ENCODE data around the gene TBC1D22A. TPM values are rescaled to one million over a fixed set of nuclear protein-coding genes. Genes with fewer than 3 reads are reported as not detected.

Gene TBC1D22A
- total RNA-seq, 2 donors from 2014 or later, result 31.9 to 43.4 TPM

DNA sequence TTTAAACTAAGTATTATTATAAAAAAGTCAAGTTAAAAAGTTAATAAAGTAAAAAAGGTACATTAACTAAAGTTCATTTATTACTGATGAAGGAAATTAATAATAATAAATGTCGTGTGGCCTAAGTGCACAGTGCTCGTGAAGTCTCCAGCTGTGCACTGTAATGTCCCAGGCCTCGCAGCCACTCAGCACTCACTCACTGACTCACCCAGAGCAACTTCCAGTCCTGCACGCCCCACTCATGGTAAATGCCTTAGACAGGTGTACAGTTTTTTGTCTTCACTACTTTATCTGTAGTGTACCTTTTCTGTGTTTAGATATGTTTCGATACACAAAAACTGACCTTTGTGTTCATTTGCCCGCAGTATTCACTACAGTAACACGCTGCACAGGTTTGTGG is 175.5 kb downstream of the TBC1D22A start:
- Mint-ChIP-seq H3K4me1 (ENCODE audit: low read depth in 2 of 2) (peaks cover 43% of the 10 kb centered on the region in 2 donors), H3K36me3 (no peaks in the 10 kb centered on the region), H3K4me3 (no peak overlapping the region), H3K27ac (no peak overlapping the region), H3K9me3 (no peaks in the 10 kb centered on the region), H3K27me3 (no peaks in the 10 kb centered on the region)
- ATAC-seq (no peak), DNase-seq (ENCODE audit: low spot score) (no peak)

DNA sequence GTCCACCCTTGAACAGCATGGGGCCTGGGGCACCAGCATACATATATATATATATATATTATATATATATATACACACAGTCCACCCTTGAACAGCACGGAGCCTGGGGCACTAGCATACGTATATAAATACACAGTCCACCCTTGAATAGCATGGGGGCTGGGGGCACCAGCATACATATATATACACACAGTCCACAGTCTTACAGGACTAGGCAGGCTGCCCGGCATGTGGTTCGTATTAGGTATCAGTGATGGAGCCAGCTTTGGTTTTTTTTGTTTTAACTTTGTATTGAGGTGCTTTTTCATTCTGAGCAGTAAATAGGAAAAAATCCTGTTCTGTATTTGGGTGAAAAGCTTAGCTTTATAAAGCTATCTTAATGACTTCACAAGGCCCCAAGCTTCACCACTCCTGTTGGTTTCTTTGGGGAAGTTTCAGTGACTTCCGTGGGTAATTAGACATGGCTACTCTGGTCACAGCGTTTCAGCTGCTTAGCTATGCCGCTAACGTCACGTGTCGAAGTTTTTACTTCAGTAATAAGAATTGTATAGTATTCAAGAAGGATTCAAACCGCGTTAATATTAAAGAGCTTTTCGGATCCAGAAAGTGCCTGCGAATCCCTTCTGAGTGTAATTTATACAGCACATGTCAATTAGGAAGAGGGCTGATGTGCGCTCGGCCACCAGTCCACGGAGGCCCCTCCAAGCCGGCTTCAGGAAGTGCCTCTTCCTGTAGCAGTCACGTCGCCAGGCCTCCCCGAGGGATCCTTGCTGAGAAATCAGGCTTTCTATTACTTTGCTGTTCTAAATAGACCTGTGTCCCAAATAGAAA is 179.7 kb downstream of the TBC1D22A start:
- H3K27ac Mint-ChIP-seq, result peak overlapping the region; percentile 13 to 89

DNA sequence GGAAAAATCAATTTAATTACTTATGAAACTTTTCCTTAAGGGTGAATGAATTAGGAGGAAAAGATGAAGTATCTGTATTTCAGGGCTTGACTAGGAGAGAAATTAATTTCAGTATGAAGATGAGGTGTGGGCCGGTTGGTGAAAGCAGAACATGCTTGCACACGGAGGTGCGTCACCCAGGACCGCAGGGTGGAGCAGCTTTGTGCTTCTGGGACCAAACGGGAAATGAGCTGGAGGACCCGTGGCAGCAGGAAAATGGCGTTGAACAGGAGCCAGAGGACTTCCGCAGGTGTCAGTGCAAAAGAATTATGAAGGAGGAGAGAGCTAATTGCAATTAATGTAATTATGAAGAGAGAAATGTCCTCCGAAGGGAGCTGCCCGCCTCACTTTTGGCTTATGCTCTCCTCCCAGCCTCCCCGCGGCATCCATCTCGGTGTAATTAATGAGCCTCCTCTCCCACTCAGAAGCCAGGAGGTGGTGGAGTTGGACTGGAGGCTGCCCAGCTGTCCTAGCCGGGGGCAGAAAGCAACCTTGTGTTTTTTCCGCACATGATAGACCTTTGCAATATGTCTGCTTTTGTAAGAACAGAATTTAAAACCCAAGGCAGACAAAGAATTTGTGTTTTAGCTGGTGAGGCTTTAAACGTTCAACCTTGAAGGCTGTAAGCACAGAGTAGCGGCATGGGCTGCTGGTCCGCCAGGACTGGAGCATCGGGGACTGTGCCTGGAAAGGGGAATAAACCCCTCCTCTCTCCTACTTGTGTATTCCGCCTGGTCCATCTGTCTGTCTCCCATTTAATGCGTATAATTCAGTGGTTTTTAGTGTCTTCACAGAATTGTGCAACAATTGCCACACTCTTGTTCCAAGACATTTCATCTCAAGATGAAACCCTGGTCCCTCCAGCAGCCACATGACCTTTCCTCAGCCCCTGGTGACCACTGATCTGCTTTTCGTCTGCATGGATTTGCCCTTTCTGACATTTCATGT is 180.6 kb downstream of the TBC1D22A start:
- Mint-ChIP-seq H3K4me3 (peak overlapping the region; percentile 0), H3K4me1 (ENCODE audit: low read depth in 2 of 2) (peaks cover 8 to 24% of the 10 kb centered on the region in 2 donors), H3K9me3 (no peaks in the 10 kb centered on the region), H3K27ac (peak overlapping the region; percentile 13 to 89), H3K27me3 (no peaks in the 10 kb centered on the region), H3K36me3 (no peaks in the 10 kb centered on the region)
- ATAC-seq (no peak), DNase-seq (ENCODE audit: low spot score) (no peak)

More for the DNA sequence above, 179.7 kb downstream of the TBC1D22A start:
- Mint-ChIP-seq H3K9me3 (no peaks in the 10 kb centered on the region), H3K4me3 (peak overlapping the region; percentile 0), H3K4me1 (ENCODE audit: low read depth in 2 of 2) (peaks cover 8 to 20% of the 10 kb centered on the region in 2 donors), H3K36me3 (no peaks in the 10 kb centered on the region), H3K27me3 (no peaks in the 10 kb centered on the region)
- ATAC-seq, result peak in 1 of 2 donors; percentile 77
- no peak for DNase-seq (ENCODE audit: low spot score)

DNA sequence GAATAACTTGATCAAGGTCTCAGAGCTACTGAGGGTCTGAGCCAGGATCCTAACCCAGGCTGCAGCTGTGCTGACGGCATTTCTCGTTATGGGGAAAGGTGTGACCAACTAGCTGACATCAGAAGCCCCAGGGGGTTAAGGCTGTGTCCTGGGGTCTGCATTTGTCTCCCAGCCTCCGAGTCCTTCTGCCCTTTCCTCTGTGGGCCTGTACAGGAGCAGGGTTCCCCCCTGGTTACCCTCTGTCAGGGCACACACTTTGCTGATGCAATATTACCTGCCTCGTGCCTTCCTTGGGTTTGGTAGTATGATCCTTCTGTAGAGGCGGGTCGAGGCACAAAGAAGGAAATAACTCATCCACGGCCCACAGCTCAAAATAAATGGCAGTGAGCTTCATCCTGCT is 183.0 kb downstream of the TBC1D22A start:
- Mint-ChIP-seq H3K27ac (no peak overlapping the region), H3K4me1 (ENCODE audit: low read depth in 2 of 2) (peaks cover 8 to 32% of the 10 kb centered on the region in 2 donors), H3K4me3 (no peak overlapping the region), H3K9me3 (no peaks in the 10 kb centered on the region), H3K27me3 (no peaks in the 10 kb centered on the region), H3K36me3 (peaks cover 4% of the 10 kb centered on the region)
- ATAC-seq (no peak), DNase-seq (ENCODE audit: low spot score) (no peak)

DNA sequence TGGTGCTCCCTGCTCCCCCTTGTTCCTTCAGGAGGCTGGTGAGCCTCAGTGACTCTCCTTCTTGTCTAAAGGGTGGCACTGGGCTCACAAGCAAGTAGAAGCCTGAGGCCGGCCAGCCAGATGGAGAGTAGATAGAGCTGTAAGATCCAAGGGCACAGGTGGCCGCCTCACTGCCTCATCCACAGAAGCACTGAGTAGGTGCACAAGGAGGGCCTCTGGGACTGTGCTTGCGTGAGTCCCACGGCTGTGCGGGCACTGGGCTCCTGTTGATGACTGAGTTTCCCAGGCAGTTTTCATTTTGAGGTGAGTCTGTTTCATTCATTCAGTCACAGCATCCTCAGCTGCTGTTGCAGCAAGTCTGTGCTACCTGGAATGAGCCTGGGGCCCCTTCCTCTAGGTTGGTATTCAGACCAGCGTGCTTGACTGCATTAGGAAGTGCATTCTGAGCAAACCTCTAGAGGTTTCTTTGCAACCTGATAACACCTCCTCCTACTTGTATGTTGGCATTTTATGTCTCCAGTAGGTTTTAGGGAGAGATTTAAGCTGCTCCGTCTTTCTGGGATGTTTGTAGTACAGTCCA is 184.0 kb downstream of the TBC1D22A start:
- peak overlapping the region in 1 of 2 donors; percentile 23 for H3K27ac Mint-ChIP-seq
- H3K27me3 Mint-ChIP-seq, result no peaks in the 10 kb centered on the region
- no peaks in the 10 kb centered on the region for H3K9me3 Mint-ChIP-seq

DNA sequence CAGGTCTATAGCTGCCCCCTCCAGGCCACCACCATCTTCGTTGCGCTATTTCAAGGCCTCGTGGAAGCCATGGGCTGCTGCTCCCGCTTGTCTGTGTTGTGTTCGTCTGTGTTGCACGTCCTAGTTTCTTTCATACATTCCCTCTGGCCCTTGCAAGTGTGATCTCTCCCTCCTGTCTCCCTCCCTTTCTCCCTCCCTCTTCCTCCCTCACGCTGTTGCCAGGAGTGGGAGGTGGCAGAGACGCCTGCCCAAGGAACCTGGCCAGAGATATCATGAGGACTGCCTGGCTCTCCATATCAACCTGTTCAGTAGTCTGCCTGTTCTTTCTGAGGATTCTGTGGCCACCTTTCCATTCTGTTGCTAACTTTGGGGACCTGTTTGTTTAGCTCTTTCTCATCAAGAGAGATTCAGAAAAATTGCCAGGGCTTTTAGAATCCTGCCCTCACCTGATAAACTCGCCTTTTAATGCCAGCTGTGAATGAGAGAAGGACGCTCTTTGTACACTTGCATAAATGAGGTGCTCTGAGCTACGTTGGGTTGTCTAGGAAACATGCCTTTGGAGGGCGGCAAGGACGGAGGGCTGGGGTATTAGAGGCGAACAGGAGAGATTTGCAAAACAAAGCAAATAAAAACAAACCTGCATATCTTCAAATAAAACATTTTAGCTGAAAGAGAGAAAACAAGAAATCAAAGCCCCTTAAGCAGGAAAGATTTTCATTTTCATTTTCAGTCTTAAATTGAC is 185.2 kb downstream of the TBC1D22A start:
- H3K36me3 Mint-ChIP-seq, result peaks cover 4% of the 10 kb centered on the region
- DNase-seq (ENCODE audit: low spot score) (no peak), ATAC-seq (no peak)
- no peaks in the 10 kb centered on the region for H3K27me3 Mint-ChIP-seq
- no peaks in the 10 kb centered on the region for H3K9me3 Mint-ChIP-seq
- H3K4me3 Mint-ChIP-seq, result no peak overlapping the region
- peaks cover 9 to 34% of the 10 kb centered on the region in 2 donors for H3K4me1 Mint-ChIP-seq (ENCODE audit: low read depth in 2 of 2)
- H3K27ac Mint-ChIP-seq, result peak overlapping the region in 1 of 2 donors; percentile 44

More for the DNA sequence above, 184.0 kb downstream of the TBC1D22A start:
- DNase-seq (ENCODE audit: low spot score) (no peak), ATAC-seq (no peak)
- Mint-ChIP-seq H3K36me3 (peaks cover 4% of the 10 kb centered on the region), H3K4me3 (no peak overlapping the region), H3K4me1 (ENCODE audit: low read depth in 2 of 2) (peaks cover 8 to 35% of the 10 kb centered on the region in 2 donors)

DNA sequence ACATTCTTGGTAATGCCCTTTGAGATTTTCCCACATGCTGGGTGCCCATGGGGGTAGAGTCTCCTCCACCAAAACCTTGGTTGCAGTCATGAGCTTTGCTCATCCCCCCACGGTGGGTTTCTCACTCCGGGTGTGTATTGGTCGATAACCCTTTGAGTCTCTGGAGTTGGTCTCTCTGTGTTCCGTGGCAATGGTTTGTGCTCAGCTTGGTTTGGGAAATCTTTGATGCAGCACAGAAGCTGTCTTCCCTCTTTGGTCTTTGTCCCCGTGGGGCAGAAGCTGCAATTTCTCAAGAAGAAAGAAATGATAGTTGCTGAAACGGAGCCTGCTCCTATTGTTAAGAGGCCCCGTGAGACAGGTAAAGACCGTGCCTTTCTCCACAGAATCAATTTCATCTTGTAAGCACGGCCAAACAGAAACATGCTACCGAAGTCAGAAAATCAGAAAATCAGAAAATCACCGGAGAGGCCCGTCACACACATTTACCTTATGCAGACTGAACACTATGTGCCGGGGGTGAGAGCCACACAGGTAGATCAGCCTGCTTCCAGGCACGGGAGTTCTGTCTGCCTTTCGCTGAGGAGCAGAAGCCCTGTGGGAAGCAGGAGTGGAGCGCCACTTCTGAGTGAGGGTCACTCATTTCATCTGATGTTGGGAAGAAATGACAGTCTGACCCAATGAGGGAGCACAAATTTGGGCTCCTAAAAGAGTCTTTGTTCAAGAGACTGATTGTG is 186.1 kb downstream of the TBC1D22A start:
- no peak for DNase-seq (ENCODE audit: low spot score)
- ATAC-seq, result no peak
- Mint-ChIP-seq H3K4me3 (no peak overlapping the region), H3K27ac (no peak overlapping the region), H3K9me3 (no peaks in the 10 kb centered on the region), H3K27me3 (no peaks in the 10 kb centered on the region), H3K36me3 (peaks cover 4% of the 10 kb centered on the region), H3K4me1 (ENCODE audit: low read depth in 2 of 2) (peaks cover 9 to 32% of the 10 kb centered on the region in 2 donors)

DNA sequence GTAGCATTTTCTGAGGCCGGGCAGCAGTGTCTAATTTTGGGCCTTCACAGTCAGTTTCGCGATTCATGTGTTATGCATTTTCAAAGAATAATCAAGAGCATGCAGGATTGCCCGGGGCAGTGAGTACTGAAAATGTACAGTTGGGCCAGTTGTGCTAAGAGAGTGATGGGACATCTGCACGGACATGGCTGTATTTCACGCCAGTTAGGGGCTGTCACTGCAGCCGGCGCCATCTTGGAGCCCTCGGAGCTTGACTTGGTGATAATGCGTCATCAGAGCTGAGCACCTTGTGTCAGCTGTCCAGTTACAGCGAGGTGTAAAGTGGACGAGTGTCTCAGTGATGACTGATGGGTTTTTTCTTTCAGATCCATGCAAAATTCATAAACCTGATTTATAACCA is 188.9 kb downstream of the TBC1D22A start:
- Mint-ChIP-seq H3K4me1 (ENCODE audit: low read depth in 2 of 2) (peaks cover 16 to 42% of the 10 kb centered on the region in 2 donors), H3K27ac (no peak overlapping the region), H3K36me3 (peaks cover 4% of the 10 kb centered on the region), H3K4me3 (no peak overlapping the region), H3K27me3 (no peaks in the 10 kb centered on the region), H3K9me3 (no peaks in the 10 kb centered on the region)
- DNase-seq (ENCODE audit: low spot score) (no peak), ATAC-seq (no peak)

DNA sequence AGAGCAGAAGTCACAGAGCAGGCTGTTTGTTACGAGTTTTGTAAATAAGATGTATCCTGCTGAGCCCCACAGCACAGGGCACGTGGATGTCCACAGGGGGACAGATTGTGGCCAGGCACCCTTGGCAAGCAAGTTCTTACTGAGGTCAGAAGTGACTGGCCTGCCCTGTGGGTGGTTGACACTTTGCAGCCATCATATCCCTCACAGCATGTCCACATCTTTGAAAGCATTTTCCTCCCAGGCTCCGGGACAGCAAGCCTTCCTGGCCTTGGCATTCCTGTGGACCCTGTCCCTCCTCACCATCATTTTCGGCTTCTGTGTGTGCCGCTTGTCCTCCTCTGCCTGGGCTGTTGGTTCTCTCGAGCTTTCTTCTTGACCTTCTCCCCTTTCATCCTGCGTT is 189.5 kb downstream of the TBC1D22A start:
- Mint-ChIP-seq H3K27me3 (no peaks in the 10 kb centered on the region), H3K9me3 (no peaks in the 10 kb centered on the region), H3K4me3 (no peak overlapping the region), H3K36me3 (peaks cover 4% of the 10 kb centered on the region), H3K4me1 (ENCODE audit: low read depth in 2 of 2) (peaks cover 19 to 43% of the 10 kb centered on the region in 2 donors), H3K27ac (no peak overlapping the region)
- DNase-seq (ENCODE audit: low spot score) (no peak), ATAC-seq (no peak)

DNA sequence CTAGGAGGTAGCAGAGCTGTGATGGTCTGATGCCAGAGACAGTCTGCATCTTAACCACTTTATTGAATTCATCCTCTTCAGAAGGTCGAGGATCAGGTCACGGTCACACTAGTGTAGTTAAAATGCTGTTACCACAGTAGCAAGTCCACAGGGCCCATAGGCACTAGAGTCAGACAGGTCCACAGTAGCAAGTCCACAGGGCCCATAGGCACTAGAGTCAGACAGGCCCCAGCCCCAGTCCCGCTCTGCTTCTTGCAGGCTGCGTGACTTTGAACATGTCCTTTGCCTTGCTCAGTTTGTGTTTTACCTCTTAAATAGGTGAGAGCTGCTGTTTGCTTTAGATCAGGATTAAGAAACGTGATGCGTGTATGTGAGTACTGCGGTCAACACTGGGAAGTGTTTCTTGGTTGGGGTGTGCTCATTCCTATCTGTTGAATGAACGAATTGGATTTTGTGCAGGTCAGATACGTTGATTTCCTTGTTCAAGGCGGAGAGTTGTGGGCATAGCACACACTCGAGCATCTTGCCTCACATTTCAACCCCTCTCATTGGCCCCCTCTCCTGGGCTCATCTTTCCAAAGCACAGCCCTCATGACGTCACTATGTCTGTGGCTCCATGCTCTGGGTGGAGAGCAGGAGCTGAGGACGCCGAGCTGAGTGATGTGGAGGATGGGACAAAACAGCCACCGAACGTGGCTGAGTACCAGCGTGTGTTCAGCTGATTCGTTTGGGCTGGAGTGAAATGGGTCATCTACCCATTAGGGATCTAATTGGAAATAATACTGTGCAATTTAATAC is 191.7 kb downstream of the TBC1D22A start:
- DNase-seq (ENCODE audit: low spot score) (no peak), ATAC-seq (no peak)
- no peaks in the 10 kb centered on the region for H3K27me3 Mint-ChIP-seq
- no peaks in the 10 kb centered on the region for H3K9me3 Mint-ChIP-seq
- H3K36me3 Mint-ChIP-seq, result peaks cover 4% of the 10 kb centered on the region
- H3K4me3 Mint-ChIP-seq, result no peak overlapping the region
- H3K27ac Mint-ChIP-seq, result peak overlapping the region in 1 of 2 donors; percentile 25
- peaks cover 19 to 41% of the 10 kb centered on the region in 2 donors for H3K4me1 Mint-ChIP-seq (ENCODE audit: low read depth in 2 of 2)

DNA sequence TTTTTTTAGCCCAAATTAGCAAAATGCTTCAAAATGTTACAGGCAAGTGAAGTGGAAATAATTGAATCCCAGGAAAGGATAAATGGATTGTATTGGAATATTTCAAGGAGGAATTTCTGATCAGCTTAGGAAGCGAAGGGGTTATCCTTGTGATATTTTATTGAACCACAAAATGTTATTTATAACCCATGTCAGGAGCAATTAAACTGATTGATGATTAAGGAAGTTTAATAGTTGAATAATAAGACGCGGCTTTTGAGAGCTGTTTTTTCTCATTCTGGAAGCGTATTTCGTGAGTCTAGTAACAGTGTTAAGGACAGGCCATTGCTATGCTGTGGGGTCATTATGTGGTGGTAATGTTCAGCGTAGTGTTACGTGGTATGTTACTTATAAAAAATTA is 192.3 kb downstream of the TBC1D22A start:
- ATAC-seq (no peak), DNase-seq (ENCODE audit: low spot score) (no peak)
- no peaks in the 10 kb centered on the region for H3K27me3 Mint-ChIP-seq
- no peak overlapping the region for H3K4me3 Mint-ChIP-seq
- no peaks in the 10 kb centered on the region for H3K9me3 Mint-ChIP-seq
- H3K36me3 Mint-ChIP-seq, result no peaks in the 10 kb centered on the region
- H3K4me1 Mint-ChIP-seq (ENCODE audit: low read depth in 2 of 2), result peaks cover 19 to 38% of the 10 kb centered on the region in 2 donors
- no peak overlapping the region for H3K27ac Mint-ChIP-seq
